GM21825 (cell line): Measurements from ENCODE around the gene FRG1.
A peak's percentile ranks its signal among the peaks of the same experiment; 100 is the strongest.
"Not testable (repeated sequence)": the region's sequence is repeated elsewhere in the genome, so short reads cannot be mapped to it uniquely, and the experiment has no call there.

ENCODE experiments used
- ATAC-seq: cut with Tn5 transposase; IDR thresholded peaks from one replicate; pipeline ENCODE4 v1.9.1; 2021; ENCODE audit warnings: mild to moderate bottlenecking, moderate library complexity; ENCODE audit not compliant: unreplicated experiment

The FRG1 gene

DNA sequence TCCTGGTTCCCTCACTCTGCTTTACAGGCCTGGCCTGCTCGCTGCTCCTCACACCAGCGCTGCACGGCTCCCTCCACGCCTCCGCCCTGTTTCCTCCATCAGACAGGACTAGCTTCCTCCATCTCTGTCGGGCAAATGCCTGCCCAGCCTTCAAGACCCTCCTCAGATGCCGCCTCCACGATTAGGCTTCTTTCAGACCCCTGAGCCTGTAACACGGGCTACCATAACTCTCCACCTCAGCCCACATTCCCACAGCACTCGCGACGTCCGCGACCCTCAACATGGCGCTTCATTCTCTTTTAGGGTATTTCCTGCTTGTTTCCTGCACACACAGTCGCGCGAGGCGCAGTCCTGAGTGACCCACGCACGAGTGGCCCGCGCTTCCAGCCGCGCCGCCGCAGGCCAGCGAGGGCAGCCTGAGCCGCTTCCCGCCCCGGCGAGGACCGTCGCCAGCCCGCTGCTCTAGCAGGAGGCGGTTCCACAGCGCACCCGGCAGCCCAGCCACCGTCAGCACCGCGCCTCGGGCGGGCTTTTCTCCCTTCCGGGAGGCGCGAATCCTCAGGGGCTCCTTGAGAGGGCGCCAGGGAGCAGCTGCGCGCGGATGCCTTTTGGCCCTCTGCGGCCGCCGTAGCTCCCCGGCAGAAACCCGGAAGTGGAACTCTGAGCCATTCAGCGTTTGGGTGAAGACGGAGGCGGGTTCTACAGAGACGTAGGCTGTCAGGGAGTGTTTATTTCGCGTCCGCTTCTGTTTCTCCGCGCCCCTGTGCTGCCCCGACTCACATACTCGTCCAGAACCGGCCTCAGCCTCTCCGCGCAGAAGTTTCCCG lies at the start of gene FRG1:
Gene FRG1 (plus strand): TSS at position 695 of the 827 bp plus-strand sequence. CDS start 138 bp downstream, outside the sequence.
- ATAC-seq = peak; percentile 100

DNA sequence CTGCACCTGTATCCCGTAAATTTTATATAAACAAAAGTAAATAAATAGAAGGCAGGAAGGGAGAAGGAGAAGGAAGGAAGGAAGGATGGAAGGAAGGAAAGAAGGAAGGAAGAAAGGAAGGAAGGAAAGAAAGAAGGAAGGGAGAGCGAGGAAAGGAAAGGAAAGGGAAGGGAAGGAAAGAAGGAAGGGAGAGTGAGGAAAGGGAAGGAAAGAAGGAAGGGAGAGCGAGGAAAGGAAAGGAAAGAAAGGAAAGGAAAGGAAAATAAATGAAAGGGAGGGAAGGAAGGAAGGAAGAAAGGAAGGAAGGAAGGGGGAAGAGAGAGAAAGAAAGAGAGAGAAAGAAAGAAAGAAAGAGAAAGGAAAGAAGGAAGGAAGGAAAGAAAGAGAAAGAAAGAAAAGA lies 43.0 kb upstream of the FRG1 start:
- ATAC-seq = no peak

DNA sequence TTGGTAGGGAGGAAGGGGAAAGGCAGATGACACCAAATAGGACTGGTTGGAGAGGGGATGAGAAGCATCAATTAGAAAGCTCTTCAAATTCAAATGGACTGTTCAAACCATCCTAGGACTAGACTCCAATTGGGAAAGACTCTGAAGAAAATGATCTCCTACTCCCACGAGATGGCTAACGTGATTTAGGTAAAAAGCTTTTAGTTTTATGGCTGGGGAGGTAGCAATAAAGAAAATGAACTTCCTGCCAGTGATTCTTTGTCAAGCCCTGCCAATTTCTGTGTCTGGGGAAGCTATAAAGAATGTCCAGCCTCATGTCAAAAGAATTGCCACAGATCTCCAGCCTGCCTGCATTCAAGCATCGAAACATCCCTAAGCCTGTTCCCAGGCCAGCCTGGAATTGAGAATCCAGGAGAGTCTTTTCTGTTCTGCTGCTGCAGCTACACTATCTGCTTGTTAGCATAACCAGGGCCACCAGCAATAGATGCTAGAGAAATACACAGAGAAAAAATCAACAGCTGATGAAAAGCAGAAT lies 41.1 kb upstream of the FRG1 start:
- not testable (repeated sequence) for ATAC-seq

DNA sequence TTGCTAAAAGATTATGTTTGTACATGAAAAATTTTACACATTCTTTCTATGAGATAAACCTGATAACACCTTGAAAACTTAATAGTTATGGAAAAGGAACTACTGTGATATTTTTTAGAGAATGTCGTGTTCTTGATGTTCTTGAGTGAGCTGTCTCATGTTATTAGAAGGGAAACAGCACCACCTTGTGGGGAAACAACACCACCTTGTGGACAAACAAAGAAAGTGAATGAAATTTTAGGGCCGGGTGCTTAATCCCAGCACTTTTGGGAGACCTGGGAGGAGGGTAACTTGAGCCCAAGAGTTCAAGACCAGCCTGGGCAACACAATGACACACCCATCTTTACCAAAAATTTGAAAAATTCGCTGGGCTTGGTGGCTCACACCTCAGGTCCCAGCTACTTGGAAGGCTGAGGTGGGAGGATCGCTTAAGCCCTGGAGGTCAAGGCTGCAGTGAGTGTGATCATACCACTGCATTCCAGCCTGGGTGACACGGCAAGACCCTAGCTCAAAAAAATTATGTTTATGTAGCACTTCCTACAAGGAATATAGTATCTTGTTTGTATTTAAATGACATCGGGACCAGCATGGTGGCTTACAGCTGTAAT lies 36.1 kb upstream of the FRG1 start:
- ATAC-seq = not testable (repeated sequence)

DNA sequence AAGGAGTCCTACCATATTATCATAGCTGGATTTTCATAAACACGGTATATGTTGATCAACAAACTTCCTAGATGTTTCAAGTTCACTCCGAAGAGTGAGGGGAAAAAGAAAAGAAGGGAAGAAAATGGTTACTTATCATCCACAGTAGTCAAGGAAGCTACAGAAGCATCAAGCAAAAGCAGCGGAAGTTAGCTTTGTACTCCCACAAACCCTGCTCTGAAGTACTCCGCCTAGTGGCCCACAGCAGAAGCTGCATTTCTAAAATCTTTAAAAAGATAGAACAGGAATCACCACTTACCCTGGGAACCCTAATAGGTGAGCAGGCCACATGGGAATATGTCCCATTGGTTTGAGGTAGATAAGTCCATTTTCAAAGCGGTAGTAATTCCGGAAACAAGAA lies 28.5 kb upstream of the FRG1 start:
- ATAC-seq = no peak

DNA sequence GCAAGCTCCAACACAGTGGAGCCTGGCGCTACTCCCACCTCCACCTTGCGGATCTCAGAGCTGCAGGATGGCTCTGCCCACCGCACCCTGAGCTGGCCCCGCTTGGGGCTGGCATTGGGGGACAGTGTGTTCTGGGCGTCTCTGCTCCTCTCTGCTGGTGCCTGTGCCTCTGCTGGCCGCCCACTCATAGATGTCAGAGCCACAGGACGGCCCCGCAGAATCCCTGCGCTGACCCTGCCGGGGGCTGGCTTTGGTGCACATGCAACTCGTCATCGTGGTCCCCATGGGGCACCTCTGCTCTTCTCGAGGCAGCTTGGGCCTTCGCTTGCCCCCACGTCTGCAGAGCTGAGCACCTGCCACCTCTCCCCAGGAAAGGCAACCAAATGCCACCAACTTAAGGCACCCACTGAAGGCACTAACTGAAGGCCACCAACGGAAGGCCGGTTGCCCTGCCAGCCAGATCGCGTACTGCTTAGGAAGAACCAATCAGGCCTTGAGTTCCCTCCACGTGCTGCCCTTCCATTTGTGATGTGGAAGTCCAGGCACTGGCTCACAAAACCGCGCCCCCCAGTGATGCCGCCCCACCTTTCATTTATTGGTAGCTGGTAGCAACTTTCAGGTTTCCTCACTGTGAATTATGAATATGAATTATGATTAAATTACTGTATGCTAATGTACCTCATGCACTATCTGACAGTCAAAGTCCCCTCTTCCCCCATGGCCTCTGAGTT lies 23.3 kb upstream of the FRG1 start:
- ATAC-seq = no peak

DNA sequence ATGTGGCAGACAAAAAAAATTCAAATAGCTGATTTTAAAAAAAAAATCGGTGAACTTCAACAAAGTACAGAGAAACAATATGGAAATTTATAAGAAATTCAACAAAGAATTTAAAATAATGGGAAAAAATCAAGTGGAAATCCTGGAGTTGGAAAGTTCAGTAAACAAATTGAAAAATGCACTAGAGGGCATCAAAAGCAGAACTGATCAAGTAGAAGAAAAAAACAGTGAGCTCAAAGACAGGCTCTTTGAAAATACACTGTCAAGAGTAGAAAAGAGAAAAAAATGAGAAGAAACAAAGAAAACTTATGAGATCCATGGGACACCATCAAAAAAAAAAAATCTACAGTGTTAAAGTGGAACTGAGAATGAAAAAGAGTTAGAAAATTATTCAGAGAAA lies 19.6 kb upstream of the FRG1 start:
- no peak for ATAC-seq

DNA sequence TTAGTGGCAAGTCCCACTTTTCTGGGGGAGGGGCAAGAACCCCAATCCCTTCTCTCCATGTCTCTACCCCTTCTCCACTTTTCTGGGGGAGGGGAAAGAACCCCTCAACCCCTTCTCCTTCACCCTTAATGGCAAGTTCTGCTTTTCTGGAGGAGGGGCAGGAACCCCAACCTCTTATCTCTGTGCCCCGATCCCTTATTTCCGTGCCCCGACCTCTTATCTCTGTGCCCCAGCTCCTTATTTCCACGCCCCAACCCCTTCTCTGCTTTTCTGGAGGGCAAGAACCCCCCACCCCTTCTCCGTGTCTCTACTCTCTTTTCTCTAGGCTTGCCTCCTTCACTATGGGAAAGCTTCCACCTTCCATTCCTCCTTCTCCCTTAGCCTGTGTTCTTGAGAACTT lies 13.9 kb upstream of the FRG1 start:
- not testable (repeated sequence) for ATAC-seq

DNA sequence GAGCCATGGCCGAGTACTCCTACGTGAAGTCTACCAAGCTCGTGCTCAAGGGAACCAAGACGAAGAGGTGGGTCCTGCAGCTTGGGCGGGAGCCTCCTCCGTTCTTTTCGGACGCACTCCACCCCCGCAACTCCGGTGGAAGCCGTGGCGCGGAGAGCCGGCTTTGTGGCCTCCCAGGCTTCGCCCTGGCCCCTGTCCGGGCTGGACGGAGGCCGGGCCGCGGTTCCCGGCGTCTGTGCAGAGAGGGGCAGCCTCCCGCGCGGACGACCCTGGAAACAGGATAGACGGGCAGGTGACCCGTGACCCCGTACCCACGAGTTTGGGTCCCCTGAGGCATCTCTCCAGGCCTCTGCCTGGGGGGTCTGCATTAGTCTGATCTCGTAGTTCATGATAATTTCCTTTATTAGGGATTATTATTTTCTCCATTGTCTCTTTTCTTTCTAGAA lies 356 bp downstream of the FRG1 start:
- no peak for ATAC-seq

DNA sequence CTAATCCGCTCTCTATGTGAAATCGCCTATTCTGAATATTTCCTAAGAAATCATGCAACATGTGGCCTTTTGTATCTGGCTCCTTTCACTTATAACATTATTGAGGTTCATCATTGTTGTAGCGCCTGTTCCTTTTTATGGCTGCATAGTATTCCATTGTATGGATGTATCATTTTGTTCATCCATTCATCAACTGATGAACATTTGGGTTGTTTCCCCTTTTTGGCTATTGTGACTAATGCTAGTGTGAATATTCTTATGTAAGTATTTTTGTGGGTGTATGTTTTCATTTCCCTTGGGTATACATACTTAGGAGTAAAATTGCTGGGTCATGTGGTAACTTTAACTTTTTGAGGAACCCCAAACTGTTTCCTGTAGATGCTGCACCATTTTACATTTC lies 1.7 kb downstream of the FRG1 start:
- not testable (repeated sequence) for ATAC-seq

DNA sequence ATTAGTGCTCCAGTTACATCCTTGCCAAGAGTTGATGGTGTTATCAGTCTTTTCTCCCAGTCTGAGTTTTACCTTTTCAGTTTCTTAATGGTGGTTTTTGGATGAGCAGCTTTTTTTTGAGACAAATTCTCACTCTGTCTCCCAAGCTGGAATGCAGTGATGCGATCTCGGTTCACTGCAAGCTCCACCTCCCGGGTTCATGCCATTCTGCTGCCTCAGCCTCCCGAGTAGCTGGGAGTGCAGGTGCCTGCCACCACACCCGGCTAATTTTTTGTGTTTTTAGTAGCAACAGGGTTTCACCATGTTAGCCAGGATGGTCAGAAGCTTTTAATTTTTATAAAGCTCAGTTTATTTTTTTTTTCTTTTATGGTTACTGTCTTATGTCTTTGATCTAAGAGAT lies 3.4 kb downstream of the FRG1 start:
- not testable (repeated sequence) for ATAC-seq

DNA sequence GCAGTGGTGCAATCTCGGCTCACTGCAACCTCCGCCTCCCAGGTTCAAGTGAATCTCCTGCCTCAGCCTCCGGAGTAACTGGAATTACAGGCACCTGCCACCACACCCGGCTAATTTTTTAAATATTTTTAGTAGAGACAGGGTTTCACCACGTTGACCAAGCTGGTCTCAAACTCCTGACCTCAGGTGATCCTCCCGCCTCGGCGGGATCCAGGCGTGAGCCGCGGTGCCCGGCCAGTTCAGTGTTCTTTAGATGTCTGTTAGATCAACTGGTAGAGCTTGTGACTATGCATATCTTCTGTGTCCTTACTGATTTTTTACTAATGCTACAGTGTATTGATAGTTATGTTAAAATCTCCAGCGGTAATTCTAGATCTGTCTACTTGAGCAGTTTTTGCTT lies 6.2 kb downstream of the FRG1 start:
- not testable (repeated sequence) for ATAC-seq

DNA sequence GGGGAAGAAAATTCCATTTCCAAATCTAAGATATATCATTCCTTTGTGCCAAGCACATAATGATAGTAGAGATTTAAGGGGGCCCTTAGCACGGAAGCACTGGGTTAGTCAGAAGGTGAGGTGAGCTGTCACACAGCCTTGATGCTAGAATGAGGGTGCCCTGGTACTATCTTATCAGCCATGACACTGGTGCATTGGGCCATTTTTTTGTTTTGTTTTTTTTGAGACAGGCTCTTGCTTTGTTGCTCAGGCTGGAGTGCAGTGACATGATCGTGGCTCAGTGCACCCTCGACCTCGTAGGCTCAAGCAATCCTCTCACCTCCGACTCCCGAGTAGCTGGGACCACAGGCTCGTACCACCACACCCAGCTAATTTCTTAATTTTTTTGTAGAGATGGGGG lies 7.8 kb downstream of the FRG1 start:
- not testable (repeated sequence) for ATAC-seq

DNA sequence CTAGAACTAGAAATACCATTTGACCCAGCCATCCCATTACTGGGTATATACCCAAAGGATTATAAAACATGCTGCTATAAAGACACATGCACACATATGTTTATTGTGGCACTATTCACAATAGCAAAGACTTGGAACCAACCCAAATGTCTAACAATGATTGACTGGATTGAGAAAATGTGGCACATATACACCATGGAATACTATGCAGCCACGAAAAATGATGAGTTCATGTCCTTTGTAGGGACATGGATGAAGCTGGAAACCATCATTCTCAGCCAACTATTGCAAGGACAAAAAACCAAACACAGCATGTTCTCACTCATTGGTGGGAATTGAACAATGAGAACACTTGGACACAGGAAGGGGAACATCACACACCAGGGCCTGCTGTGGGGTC lies 28.6 kb downstream of the FRG1 start:
- ATAC-seq = not testable (repeated sequence)

DNA sequence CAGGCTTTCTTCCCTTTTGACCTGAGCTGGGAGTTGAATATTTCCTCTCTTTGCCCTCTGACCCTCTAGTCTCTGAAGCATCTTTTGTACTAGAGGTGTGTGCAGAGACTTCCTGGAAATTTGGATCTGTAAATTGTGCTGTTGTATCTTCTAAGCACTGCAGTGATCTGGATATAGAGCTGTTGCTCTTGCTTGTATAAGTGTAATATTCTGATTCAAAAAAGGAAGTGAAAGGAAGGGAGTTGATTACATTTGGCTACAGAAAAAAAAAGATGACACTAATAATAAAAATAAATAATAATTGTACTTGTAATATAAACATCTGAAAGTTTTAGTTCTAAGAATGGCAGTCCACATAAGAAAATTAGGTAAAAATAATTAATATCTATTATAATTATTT lies 33.0 kb downstream of the FRG1 start:
- ATAC-seq = no peak

DNA sequence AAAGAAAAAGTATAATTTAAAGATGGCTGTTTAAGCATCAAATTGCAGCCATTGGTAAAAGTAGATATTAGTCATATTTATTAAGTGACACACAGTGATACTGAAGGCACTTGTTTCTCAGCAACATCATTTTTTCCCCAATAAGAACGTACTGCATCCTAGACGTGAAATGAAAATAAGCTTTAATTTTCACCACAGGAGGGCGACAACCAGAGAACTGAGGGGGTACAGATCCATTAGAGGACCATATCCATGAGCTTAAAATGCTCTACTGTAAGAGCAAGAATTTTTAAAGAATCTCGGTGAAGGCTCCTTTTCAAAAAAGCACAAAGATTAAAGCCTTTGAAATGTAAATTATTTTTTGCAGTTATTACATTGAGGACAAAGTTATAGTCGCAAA lies 33.4 kb downstream of the FRG1 start:
- no peak for ATAC-seq

DNA sequence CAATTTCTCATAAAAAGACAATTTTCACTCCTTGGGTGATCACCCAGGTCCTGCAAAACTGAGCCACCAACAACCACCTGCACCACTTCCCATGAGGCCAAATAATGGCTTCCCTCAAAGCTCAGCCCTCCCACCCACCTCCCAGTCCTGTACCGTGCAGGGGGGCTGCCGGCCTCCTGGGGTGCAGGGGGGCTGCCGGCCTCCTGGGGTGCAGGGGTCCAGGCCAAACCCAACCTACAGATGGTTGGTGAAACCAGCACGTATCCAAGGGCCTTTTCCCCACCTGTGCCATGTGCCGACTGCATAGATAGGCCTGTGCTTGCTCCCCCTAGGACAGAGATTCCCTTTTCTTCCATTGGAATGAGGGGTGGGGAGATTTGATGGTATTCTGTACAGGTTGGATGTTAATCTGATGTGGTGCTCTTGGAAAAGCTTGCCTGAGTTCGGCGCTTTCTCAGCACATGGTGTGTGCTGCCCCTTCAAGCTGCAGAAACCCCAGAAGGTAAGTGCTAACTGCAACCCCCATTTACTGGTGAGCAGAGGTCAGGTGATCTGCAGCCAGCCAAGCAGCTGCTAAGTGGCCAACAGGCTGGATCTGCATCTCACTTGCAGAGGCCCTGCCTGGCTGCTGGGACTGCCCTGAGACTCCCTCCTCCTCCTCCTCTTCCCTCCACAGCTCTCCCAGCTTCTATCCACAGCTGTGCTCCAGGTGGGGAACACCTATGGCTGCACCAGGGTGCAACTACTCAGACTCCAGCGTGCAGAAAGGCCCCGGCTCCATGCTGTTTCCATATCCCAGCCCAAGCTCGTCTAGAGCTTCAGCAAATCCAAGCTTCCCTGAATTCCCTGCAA lies 38.8 kb downstream of the FRG1 start:
- ATAC-seq = no peak

DNA sequence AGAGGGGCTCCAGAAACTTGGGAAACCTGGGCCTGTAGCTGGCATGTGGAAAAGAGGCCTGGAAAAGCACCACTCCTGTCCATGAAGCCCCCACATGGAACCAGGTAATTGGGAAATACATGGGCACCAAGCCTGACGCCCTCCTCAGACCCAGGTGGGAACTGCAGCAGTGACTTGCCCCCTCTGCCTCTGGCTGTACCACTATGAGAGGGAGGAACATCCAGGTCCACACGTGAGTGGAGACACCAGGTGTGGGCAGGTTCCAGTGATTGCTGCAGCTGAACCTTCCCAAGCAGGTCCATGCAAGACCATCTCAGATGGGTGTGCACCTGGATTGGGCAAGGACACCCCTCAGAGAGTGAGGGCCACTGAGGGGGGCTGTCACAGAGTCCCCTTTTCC lies 39.6 kb downstream of the FRG1 start:
- ATAC-seq = not testable (repeated sequence)

DNA sequence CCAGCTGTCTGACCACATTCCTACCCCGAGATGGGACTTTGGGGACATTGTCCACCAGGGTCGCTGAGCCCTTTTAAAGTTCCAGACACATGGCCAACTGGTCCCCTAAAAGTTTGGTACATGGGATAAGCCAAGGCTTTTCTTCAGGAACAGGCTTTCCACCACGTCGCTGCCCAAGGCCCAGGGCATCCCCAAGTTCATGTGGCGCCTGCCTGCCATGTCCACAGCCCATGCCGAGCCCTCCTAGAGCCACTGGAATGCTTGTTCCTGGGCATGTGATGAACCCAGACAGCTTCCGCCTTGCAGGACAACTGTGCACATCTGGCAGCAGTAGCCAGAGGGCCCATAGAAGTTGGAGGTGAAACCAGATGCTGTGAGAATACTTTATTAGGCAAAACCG lies 41.3 kb downstream of the FRG1 start:
- ATAC-seq = no peak

DNA sequence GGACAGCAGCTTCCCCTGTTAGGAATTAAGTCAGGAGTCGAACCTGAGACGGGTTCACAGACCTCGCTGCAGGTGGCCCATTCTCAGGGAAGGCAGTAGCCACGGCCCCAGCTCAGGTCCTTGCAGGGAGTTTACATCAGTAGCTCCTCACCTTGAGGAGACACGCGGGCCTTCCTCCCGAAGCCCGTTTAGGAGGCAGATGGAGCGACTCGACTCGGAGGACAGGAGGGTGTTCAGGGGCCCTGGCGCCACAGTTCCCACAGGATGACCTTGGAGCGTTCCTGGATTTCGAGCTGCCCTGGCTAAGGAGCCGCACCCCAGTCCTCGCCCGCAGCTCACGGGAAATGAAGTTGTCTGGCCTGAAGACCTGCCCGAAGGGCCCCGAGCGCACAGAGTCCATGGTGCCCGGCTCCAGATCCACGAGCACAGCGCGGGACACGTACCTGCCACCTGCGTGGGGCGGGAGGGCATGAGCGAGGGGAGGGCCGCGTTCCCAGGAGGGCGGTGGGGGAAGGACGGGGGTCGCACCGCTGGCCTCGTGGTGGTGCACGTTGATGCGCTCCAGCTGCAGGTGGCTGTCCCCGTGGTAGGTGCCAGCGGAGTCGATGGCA lies 43.3 kb downstream of the FRG1 start:
- ATAC-seq = not testable (repeated sequence)
